KMS-11 (cell line): ENCODE measurements around the gene MELK.
A peak's percentile ranks its signal among the peaks of the same experiment; 100 is the strongest.

Experiments used
- H2AFZ ChIP-seq: fragments of 200-600 bp; sonication (generic); 2 replicates; pipeline ENCODE4 v1.6.1; 2016; ENCODE audit warnings: antibody characterized with exemption, mixed run types, low read depth
- H3K27ac ChIP-seq: fragments of 200-600 bp; sonication (generic); 2 replicates; pipeline ENCODE4 v1.6.1; 2016; ENCODE audit warnings: mild to moderate bottlenecking, mixed run types
- H3K27me3 ChIP-seq: fragments of 200-600 bp; sonication (generic); 2 replicates; pipeline ENCODE4 v1.6.1; 2017; ENCODE audit warnings: mild to moderate bottlenecking, low read depth, mixed run types, moderate library complexity; ENCODE audit not compliant: insufficient read depth
- H3K36me3 ChIP-seq: fragments of 200-600 bp; sonication (generic); 2 replicates; pipeline ENCODE4 v1.6.1; 2017; ENCODE audit warnings: mild to moderate bottlenecking, mixed run types; ENCODE audit not compliant: insufficient read depth
- H3K4me1 ChIP-seq: fragments of 200-600 bp; sonication (generic); 2 replicates; pipeline ENCODE4 v1.6.1; 2016; ENCODE audit warnings: mild to moderate bottlenecking, low read depth, mixed run types; ENCODE audit not compliant: poor library complexity, severe bottlenecking
- H3K4me2 ChIP-seq: fragments of 200-600 bp; sonication (generic); 2 replicates; pipeline ENCODE4 v1.7.0; 2016; ENCODE audit warnings: mild to moderate bottlenecking, mixed run types
- H3K4me3 ChIP-seq: fragments of 200-600 bp; sonication (generic); IDR thresholded peaks from 2 replicates; pipeline ENCODE4 v1.6.1; 2017; ENCODE audit warnings: low read depth, low read length, mixed read lengths; ENCODE audit not compliant: insufficient read depth
- H3K79me2 ChIP-seq: fragments of 200-600 bp; sonication (generic); 2 replicates; pipeline ENCODE4 v1.6.1; 2016; ENCODE audit warnings: low read depth, mixed run types; ENCODE audit not compliant: insufficient read depth
- H3K9ac ChIP-seq: fragments of 200-600 bp; sonication (generic); 2 replicates; pipeline ENCODE4 v1.6.1; 2016; ENCODE audit warnings: mild to moderate bottlenecking, mixed run types
- H4K20me1 ChIP-seq: fragments of 200-600 bp; sonication (generic); 2 replicates; pipeline ENCODE4 v1.6.1; 2016; ENCODE audit warnings: mild to moderate bottlenecking, mixed run types; ENCODE audit not compliant: insufficient read depth
- TF ChIP-seq, protein P1 (sequence below): fragments of 200-600 bp; sonication (generic); conservative IDR thresholded peaks from 2 replicates; pipeline ENCODE4 v1.6.1; 2017; ENCODE audit warnings: low read depth, mild to moderate bottlenecking, antibody characterized with exemption, low read length, moderate library complexity, mixed read lengths

Gene MELK

GRCh38 chr9:36623280-36623679 is 50.6 kb downstream of the MELK start:
- Histone ChIP-seq H3K4me3 (no peak overlapping the region), H3K9ac (no peak overlapping the region), H3K4me2 (no peak overlapping the region), H3K4me1 (no peaks in the 10 kb centered on the region), H3K79me2 (no peaks in the 10 kb centered on the region; the same call in 1 of the 2 replicates), H3K36me3 (no peaks in the 10 kb centered on the region), H2AFZ (no peak overlapping the region), H4K20me1 (no peaks in the 10 kb centered on the region), H3K27ac (no peak overlapping the region), H3K27me3 (no peaks in the 10 kb centered on the region)
- TF ChIP-seq, protein P1, sequence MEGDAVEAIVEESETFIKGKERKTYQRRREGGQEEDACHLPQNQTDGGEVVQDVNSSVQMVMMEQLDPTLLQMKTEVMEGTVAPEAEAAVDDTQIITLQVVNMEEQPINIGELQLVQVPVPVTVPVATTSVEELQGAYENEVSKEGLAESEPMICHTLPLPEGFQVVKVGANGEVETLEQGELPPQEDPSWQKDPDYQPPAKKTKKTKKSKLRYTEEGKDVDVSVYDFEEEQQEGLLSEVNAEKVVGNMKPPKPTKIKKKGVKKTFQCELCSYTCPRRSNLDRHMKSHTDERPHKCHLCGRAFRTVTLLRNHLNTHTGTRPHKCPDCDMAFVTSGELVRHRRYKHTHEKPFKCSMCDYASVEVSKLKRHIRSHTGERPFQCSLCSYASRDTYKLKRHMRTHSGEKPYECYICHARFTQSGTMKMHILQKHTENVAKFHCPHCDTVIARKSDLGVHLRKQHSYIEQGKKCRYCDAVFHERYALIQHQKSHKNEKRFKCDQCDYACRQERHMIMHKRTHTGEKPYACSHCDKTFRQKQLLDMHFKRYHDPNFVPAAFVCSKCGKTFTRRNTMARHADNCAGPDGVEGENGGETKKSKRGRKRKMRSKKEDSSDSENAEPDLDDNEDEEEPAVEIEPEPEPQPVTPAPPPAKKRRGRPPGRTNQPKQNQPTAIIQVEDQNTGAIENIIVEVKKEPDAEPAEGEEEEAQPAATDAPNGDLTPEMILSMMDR: no peak

DNA sequence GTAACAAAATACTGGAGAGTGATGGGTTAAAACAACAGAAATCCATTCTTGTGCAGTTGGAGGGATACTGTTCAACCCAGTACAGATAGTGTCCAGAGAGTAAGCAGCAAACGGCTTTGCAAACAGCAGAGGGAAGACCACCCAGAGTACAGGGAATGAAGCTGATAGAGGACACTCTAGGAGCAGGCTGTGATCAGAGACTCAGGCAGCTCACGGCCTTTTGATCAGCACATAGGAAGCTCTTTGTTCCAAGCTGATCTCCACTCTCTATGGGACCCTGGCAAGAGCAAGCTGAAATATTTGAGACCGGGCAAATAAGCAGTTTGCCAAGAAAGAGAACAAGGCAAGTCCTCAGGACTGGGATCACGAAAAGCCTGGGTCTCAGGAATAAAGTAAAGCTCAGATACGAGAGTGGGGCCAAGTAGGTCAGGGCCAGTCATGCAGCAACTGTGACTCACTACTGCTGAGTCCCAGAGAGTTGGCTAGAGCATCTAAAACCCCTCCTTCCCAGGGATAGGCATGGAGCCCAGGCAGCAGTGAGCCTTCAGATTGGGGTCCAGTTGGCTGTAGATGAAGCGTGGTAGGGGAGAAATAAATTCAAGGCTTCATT is 52.4 kb downstream of the MELK start:
- H2AFZ ChIP-seq: no peak overlapping the region
- no peaks in the 10 kb centered on the region for H3K36me3 ChIP-seq
- TF ChIP-seq, protein P1: no peak
- no peak overlapping the region for H3K9ac ChIP-seq
- no peak overlapping the region for H3K27ac ChIP-seq
- H3K27me3 ChIP-seq: no peaks in the 10 kb centered on the region
- H3K79me2 ChIP-seq: no peaks in the 10 kb centered on the region; the same call in 1 of the 2 replicates
- no peak overlapping the region for H3K4me3 ChIP-seq
- H3K4me1 ChIP-seq: no peaks in the 10 kb centered on the region
- H3K4me2 ChIP-seq: no peak overlapping the region
- no peaks in the 10 kb centered on the region for H4K20me1 ChIP-seq

GRCh38 chr9:36632892-36633291 is 60.2 kb downstream of the MELK start:
- Histone ChIP-seq H3K36me3 (peaks cover 6% of the 10 kb centered on the region; the same call in 1 of the 2 replicates), H2AFZ (no peak overlapping the region), H3K9ac (no peak overlapping the region), H3K4me1 (peaks cover 8% of the 10 kb centered on the region), H3K27ac (no peak overlapping the region), H3K27me3 (no peaks in the 10 kb centered on the region), H3K79me2 (no peaks in the 10 kb centered on the region), H3K4me2 (no peak overlapping the region), H4K20me1 (no peaks in the 10 kb centered on the region), H3K4me3 (no peak overlapping the region)
- TF ChIP-seq, protein P1: peak; percentile 66

DNA sequence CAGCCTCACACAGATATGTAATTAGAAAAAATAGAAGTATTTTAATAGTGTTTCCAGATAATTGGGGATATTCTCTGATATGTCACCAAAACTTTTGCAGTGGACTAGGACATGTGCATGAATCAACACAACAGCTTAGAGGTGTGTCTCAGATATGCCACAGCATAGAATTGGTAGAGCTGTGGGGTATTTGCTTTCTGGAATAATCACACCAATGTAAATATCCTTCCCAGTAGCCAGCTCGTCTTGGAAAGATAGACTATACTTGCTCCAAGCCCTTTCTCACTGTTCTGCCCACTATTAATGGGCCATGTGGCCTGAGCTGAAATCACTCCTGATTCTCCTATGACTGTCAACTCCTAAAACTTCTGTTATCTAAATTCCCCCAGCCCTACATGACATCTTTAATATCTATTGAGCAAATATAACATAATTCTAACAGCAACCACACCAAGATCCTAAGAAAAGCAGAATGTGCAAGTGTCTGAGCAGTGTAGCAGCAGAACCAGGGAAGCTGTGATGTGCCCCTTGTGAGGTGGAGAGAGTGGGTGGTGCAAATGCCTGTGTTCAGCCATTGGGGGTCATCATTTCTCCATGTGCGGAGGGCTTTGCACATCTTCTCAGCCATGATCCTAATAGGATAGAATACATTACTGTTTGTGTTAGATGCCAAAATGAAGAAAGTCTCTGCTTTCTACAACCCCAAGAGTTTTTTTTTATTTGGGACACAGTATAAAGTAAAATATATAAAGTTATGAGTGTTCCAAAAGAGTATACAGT is 65.0 kb downstream of the MELK start:
- Histone ChIP-seq H3K9ac (no peak overlapping the region), H3K4me2 (no peak overlapping the region), H4K20me1 (no peaks in the 10 kb centered on the region), H3K4me1 (no peaks in the 10 kb centered on the region), H3K36me3 (peaks cover 6% of the 10 kb centered on the region; the same call in 1 of the 2 replicates), H3K4me3 (no peak overlapping the region), H3K79me2 (no peaks in the 10 kb centered on the region), H2AFZ (no peak overlapping the region), H3K27ac (no peak overlapping the region), H3K27me3 (no peaks in the 10 kb centered on the region)
- TF ChIP-seq, protein P1: no peak
